T-helper 2 cell treated with Interferon-gamma antibody and Interleukin-4, amounts not matched to agents 5 μg/mL and 100 μg/mL, for 36 hours (primary cell): ENCODE measurements around the gene ZNF462.

Experiments used
- DNase-seq: peaks from one replicate; pipeline ENCODE4 v3.0.0; 2021; ENCODE audit warnings: low spot score
- H3K27ac Mint-ChIP-seq: one replicate; pipeline ENCODE4 v1.8.0; 2021; ENCODE audit warnings: mild to moderate bottlenecking, mixed read lengths
- H3K27me3 Mint-ChIP-seq: one replicate; pipeline ENCODE4 v1.8.0; 2021; ENCODE audit warnings: low read depth, mixed read lengths
- H3K36me3 Mint-ChIP-seq: one replicate; pipeline ENCODE4 v1.8.0; 2021; ENCODE audit warnings: low read depth, mixed read lengths
- H3K4me1 Mint-ChIP-seq: one replicate; pipeline ENCODE4 v1.8.0; 2021; ENCODE audit warnings: low read depth, mixed read lengths
- H3K4me3 Mint-ChIP-seq: one replicate; pipeline ENCODE4 v1.8.0; 2022; ENCODE audit warnings: mild to moderate bottlenecking, moderate library complexity, mixed read lengths
- H3K9me3 Mint-ChIP-seq: one replicate; pipeline ENCODE4 v1.8.0; 2021; ENCODE audit warnings: mixed read lengths

ZNF462 gene, protein sequence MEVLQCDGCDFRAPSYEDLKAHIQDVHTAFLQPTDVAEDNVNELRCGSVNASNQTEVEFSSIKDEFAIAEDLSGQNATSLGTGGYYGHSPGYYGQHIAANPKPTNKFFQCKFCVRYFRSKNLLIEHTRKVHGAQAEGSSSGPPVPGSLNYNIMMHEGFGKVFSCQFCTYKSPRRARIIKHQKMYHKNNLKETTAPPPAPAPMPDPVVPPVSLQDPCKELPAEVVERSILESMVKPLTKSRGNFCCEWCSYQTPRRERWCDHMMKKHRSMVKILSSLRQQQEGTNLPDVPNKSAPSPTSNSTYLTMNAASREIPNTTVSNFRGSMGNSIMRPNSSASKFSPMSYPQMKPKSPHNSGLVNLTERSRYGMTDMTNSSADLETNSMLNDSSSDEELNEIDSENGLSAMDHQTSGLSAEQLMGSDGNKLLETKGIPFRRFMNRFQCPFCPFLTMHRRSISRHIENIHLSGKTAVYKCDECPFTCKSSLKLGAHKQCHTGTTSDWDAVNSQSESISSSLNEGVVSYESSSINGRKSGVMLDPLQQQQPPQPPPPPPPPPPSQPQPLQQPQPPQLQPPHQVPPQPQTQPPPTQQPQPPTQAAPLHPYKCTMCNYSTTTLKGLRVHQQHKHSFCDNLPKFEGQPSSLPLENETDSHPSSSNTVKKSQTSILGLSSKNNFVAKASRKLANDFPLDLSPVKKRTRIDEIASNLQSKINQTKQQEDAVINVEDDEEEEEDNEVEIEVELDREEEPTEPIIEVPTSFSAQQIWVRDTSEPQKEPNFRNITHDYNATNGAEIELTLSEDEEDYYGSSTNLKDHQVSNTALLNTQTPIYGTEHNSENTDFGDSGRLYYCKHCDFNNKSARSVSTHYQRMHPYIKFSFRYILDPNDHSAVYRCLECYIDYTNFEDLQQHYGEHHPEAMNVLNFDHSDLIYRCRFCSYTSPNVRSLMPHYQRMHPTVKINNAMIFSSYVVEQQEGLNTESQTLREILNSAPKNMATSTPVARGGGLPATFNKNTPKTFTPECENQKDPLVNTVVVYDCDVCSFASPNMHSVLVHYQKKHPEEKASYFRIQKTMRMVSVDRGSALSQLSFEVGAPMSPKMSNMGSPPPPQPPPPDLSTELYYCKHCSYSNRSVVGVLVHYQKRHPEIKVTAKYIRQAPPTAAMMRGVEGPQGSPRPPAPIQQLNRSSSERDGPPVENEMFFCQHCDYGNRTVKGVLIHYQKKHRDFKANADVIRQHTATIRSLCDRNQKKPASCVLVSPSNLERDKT (N-terminal part only)

DNA sequence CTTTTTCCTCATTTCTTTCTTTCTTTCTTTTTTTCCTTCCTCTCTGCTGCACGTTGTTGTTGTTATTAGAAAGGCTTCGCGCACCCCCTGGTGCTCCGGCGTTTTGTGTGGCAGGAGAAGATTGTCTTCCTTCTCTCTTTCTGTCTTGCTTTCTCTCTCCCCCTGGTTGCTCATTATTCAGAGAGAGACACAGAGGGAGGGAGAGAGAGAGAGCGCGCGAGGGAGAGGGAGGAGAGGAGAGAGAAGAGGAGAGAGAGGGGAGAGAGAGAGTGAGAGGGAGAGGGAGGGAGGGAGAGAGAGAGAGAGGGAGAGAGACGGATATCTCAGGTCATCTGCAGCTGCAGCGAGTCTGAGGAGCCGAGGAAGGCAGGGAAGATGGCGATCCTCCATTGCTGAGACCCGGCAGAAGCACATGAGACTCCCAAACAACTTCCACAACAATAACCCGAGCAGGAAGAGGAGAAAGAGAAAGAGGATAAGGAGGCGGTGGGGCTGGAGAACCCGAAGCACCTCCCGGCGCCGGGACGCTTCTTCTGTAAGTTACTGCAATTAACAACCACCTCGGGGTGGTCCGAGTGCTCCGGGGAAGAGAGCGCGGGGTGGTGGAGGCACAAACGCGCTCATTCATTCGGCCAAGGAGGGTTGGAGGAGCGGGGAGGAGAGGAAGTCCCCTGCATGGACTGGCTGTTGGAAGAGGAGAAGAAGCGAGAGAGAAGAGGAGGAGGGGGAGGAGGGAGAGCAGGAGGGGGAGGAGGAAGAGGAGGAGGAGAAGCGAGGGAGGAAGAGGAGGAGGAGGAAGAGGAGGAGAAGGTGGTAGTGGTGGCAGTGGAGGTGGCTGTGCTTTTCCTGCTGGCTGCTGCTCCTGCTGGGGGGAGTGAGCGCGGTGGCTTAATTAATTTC, at the start of gene ZNF462:
ZNF462 (plus strand) TSS at position 346 of the 900 bp plus-strand sequence. CDS start 60,218 bp downstream, outside the sequence.
- H3K4me1 Mint-ChIP-seq = peaks cover 9% of the 10 kb centered on the region
- H3K4me3 Mint-ChIP-seq = peak within 1 kb of the TSS; percentile 48
- no peaks in the 10 kb centered on the region for H3K36me3 Mint-ChIP-seq
- no peaks in the 10 kb centered on the region for H3K9me3 Mint-ChIP-seq
- no peak for DNase-seq
- peaks cover 75% of the 10 kb centered on the region for H3K27me3 Mint-ChIP-seq
- peak within 1 kb of the TSS; percentile 28 for H3K27ac Mint-ChIP-seq

DNA sequence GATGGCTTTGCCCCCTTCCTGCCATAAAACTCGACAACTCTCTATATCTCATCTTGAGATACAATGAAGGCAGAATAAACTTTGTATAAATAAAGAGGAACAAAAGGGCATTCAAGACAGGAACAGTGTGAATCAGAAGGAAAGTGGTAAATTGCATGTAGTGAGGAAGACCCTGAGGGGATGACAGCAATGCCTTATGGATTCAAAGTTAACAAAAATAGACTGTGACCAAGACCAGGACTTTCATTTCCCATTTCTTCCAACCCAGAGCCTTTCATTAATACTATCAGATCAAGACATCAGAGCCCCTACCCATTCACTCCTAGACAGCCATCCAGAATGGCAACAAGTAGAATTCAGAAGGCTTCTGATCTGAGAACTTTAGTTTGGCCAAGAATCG, 46.4 kb upstream of the ZNF462 start:
- Mint-ChIP-seq H3K27ac (no peak overlapping the region), H3K9me3 (peaks cover 28% of the 10 kb centered on the region), H3K4me1 (no peaks in the 10 kb centered on the region), H3K27me3 (no peaks in the 10 kb centered on the region), H3K36me3 (no peaks in the 10 kb centered on the region), H3K4me3 (no peak overlapping the region)
- no peak for DNase-seq

DNA sequence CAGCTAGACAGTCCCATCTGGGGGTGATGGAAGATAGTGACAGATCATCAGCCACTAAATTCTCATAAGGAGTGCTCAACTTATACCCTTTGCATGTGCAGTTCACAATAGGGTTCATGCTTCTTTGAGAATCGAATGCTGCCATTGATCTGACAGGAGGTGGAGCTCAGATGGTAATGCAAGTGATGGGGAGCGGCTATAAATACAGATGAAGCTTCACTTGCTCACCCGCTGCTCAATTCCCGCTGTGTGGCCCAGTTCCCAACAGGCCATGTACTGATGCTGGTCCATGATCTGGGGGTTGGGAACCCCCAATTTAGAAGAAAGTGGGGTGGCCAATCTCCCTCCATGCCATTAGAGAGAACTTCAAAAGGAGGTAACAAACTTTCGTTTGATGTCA, 44.9 kb upstream of the ZNF462 start:
- no peak for DNase-seq
- Mint-ChIP-seq H3K27ac (no peak overlapping the region), H3K27me3 (no peaks in the 10 kb centered on the region), H3K4me1 (no peaks in the 10 kb centered on the region), H3K4me3 (no peak overlapping the region), H3K9me3 (peaks cover 17% of the 10 kb centered on the region), H3K36me3 (no peaks in the 10 kb centered on the region)

DNA sequence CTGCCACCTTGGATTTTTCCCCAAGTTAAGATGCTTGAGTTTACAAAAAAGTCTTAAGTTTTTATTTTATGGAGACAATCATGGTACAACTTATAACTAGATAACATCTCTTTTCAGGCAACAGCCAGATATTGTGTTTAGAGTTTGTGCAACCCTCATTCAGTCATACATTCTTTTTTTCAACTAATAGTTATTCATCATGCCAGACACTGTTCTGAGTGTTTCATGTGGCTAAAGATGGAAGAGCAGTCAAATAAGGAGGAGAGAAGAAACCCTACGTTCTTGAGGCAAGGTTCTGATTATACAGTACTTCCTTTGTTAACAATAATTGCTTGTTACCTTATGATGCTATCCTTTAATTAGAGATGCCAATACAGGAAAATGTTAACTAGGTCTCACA, 42.1 kb upstream of the ZNF462 start:
- Mint-ChIP-seq H3K27ac (no peak overlapping the region), H3K4me3 (no peak overlapping the region), H3K4me1 (no peaks in the 10 kb centered on the region), H3K9me3 (peaks cover 3% of the 10 kb centered on the region), H3K27me3 (no peaks in the 10 kb centered on the region), H3K36me3 (no peaks in the 10 kb centered on the region)
- DNase-seq = no peak

DNA sequence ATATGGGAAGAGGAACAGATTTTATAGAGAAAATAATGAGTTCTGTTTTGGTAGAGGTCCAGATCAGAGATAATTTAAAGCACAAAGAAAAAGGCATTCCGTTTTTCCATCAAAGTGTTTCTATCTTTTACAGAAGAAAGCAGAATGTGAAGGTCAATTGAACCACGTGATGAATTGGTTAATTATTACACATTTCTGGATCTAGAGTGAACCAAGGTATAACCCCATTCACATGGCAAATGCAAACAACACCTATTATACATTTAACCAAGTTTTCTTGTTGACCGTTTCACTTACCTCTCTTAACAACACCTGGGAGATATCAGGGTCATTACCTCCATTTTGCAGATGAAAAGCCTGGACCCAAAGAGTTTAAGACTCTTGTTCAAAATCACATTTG, 34.9 kb upstream of the ZNF462 start:
- Mint-ChIP-seq H3K36me3 (no peaks in the 10 kb centered on the region), H3K27me3 (no peaks in the 10 kb centered on the region), H3K4me3 (no peak overlapping the region), H3K4me1 (no peaks in the 10 kb centered on the region), H3K27ac (no peak overlapping the region), H3K9me3 (peaks cover 5% of the 10 kb centered on the region)
- no peak for DNase-seq

DNA sequence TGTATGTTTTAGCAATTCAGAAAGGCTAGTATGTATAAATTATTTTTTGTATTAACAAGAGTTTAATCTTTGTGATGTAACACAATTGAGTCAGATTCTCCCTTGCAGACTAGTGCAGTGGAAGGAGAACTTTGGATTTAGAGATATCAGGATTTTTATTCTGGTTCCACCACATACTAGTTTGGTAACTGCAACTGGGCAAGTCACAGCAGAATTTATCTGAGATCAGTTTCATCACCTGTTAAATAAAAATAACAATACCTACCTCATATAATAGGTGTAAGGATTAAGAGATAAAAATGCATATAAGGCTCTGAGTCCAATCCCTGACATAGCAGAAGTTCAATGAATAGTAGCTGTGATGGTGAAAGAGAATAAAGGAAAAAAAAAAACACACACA, 34.0 kb upstream of the ZNF462 start:
- no peak for DNase-seq
- no peak overlapping the region for H3K4me3 Mint-ChIP-seq
- no peaks in the 10 kb centered on the region for H3K36me3 Mint-ChIP-seq
- H3K27ac Mint-ChIP-seq = no peak overlapping the region
- no peaks in the 10 kb centered on the region for H3K4me1 Mint-ChIP-seq
- H3K9me3 Mint-ChIP-seq = peaks cover 10% of the 10 kb centered on the region
- H3K27me3 Mint-ChIP-seq = no peaks in the 10 kb centered on the region

DNA sequence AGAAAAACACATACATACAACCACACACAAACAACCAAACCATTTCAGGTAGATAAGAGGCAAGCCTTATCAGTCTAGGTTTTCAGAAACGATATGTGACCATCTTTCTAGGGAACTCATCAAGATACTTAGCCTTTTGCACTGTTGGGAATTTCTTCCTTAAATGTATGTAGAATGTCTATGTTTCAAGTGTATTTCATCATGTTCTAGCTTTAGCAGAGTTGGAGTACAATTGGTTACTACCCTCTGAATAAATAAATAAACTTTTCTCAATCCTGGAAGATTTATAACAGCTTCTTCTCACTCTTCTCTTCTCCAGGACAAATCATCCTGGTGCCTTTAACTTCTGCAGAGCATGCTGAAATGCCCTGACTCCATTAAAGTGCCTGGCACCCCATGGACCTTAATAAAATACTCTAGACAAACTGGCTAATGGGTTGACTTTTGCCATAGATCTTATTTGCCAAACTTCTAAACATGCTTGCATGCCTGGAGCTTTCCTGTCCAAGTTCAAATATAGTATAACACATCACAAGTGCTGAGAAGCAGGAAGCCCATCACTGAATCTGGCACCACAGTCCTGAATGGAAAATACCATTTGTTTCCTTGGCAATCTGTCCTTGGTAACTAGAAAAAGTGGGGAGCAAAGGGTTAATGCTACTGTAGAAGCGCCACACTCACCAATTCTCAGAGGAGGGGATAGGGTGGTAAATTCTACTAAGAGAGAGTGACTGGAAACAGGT, 33.1 kb upstream of the ZNF462 start:
- no peaks in the 10 kb centered on the region for H3K27me3 Mint-ChIP-seq
- H3K4me3 Mint-ChIP-seq = no peak overlapping the region
- no peaks in the 10 kb centered on the region for H3K36me3 Mint-ChIP-seq
- no peak overlapping the region for H3K27ac Mint-ChIP-seq
- H3K9me3 Mint-ChIP-seq = peaks cover 10% of the 10 kb centered on the region
- no peaks in the 10 kb centered on the region for H3K4me1 Mint-ChIP-seq
- DNase-seq = no peak

DNA sequence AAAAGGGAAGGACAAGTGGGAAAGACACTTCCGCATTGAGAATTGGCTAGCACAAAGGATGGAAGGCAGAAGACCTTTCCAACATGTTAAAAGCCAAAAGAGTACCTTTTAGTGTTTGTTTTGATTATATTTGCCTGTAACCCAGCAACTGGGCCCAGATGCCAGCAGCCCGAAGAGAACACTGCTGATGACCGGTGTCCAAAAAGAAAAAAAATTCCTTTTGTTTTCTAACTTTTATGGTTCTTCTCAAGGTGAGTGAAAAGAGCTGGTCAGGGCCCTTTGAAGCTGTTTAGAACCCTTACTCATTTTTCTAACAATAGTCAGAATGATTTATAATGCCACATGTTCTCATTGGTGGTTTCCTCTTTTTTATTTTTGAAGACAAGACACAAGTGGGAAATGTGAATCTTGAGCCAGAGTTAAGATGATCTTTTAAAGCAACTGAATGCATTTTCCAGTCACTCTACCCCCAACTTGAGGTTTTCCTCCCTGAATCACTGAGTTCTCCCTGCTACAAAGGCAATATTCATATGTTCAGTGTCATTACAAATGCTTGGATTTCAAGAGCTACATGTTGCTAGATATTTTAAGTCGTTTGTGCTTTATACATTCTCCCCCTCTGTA, 32.3 kb upstream of the ZNF462 start:
- Mint-ChIP-seq H3K36me3 (no peaks in the 10 kb centered on the region), H3K27me3 (no peaks in the 10 kb centered on the region), H3K9me3 (peaks cover 10% of the 10 kb centered on the region), H3K4me3 (no peak overlapping the region), H3K4me1 (no peaks in the 10 kb centered on the region), H3K27ac (no peak overlapping the region)
- DNase-seq = no peak

DNA sequence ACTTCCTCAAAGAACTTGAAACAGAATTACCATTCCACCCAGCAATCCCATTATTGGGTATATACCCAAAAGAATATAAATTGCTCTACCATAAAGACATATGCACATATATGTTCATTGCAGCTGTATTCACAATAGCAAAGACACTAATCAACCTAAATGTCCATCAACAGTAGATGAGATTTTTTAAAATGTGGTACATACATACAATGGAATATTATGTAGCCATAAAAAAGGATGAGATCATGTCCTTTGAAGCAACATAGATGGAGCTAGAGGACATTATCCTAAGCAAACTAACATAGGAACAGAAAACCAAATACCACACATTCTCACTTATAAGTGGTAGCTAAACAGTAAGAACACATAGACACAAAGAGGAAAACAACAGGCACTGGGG, 28.1 kb upstream of the ZNF462 start:
- no peaks in the 10 kb centered on the region for H3K36me3 Mint-ChIP-seq
- H3K4me1 Mint-ChIP-seq = no peaks in the 10 kb centered on the region

DNA sequence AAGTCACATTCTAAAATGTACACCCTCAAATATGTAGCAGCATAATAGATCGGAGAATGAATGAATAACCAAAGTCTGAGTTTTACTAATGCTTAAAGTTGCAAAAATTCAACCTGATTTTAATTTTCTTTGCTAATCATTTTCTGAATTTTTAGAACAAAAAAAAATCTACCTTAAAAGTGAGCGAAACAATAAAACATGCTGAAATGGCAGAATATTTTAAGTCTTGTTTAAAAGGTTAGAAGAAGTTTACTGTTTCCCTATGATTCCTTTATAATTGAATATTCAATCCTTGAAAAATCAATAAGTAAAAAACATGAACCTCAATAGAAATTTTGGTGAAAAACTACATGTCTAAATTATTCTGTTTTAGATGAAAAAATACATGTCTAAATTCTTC, 27.1 kb upstream of the ZNF462 start:
- no peak overlapping the region for H3K4me3 Mint-ChIP-seq
- no peaks in the 10 kb centered on the region for H3K36me3 Mint-ChIP-seq

More for the DNA sequence above, 28.1 kb upstream of the ZNF462 start:
- DNase-seq = no peak
- Mint-ChIP-seq H3K27me3 (no peaks in the 10 kb centered on the region), H3K4me3 (no peak overlapping the region), H3K27ac (no peak overlapping the region), H3K9me3 (peaks cover 6% of the 10 kb centered on the region)

DNA sequence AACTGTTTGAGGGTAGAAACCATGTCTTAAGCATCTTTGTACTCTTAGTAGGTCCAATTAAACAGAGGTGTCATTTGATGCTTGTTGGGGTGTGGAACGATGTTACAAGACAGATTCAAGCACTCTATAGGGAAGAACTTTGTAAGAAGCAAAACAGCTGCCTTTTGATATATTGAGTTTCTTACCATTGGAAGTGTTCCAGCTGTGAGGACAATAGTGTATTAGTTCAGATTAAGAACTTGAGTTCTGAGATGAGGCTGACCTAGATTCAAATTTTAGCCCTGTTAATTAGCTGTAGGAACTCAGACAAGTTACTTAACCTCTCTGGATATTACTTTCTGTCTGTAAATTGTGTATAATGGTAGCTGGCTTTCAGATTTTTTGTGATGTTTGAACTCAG, 19.6 kb upstream of the ZNF462 start:
- Mint-ChIP-seq H3K4me3 (no peak overlapping the region), H3K27ac (no peak overlapping the region), H3K4me1 (no peaks in the 10 kb centered on the region), H3K27me3 (no peaks in the 10 kb centered on the region), H3K36me3 (no peaks in the 10 kb centered on the region), H3K9me3 (no peaks in the 10 kb centered on the region)
- no peak for DNase-seq

More for the DNA sequence above, 27.1 kb upstream of the ZNF462 start:
- DNase-seq = no peak
- Mint-ChIP-seq H3K27me3 (no peaks in the 10 kb centered on the region), H3K4me1 (no peaks in the 10 kb centered on the region), H3K9me3 (peaks cover 6% of the 10 kb centered on the region), H3K27ac (no peak overlapping the region)

DNA sequence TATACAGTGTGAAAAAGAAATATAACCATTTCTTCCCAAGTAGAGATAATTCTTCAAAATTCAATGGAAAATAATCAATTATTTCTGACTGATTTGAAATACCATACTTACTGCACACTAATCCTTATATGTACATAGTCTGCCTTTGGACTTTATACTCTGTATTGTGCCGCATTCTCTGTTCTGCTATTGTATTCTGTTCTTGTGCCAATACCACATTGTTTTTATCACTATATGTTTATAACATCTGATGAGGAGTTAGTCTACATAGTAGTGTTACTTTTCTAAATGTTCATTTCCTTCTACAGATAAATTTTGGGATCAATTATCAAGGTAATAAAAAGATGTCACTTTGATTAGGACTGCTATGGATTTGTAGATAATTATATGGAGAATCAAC, 16.7 kb upstream of the ZNF462 start:
- Mint-ChIP-seq H3K9me3 (no peaks in the 10 kb centered on the region), H3K36me3 (no peaks in the 10 kb centered on the region), H3K4me3 (no peak overlapping the region), H3K27me3 (no peaks in the 10 kb centered on the region), H3K4me1 (no peaks in the 10 kb centered on the region), H3K27ac (no peak overlapping the region)
- no peak for DNase-seq
